T-helper 2 cell treated with Interferon-gamma antibody and Interleukin-4, amounts not matched to agents 5 μg/mL and 100 μg/mL, for 36 hours (primary cell): ENCODE data around the gene RNF145.
"Not testable (repeated sequence)": the region's sequence is repeated elsewhere in the genome, so short reads cannot be mapped to it uniquely, and the experiment has no call there.

ENCODE experiments used
- DNase-seq: peaks from one replicate; pipeline ENCODE4 v3.0.0; 2021; ENCODE audit warnings: low spot score
- H3K27ac Mint-ChIP-seq: one replicate; pipeline ENCODE4 v1.8.0; 2021; ENCODE audit warnings: mild to moderate bottlenecking, mixed read lengths
- H3K27me3 Mint-ChIP-seq: one replicate; pipeline ENCODE4 v1.8.0; 2021; ENCODE audit warnings: low read depth, mixed read lengths
- H3K36me3 Mint-ChIP-seq: one replicate; pipeline ENCODE4 v1.8.0; 2021; ENCODE audit warnings: low read depth, mixed read lengths
- H3K4me1 Mint-ChIP-seq: one replicate; pipeline ENCODE4 v1.8.0; 2021; ENCODE audit warnings: low read depth, mixed read lengths
- H3K4me3 Mint-ChIP-seq: one replicate; pipeline ENCODE4 v1.8.0; 2022; ENCODE audit warnings: mild to moderate bottlenecking, moderate library complexity, mixed read lengths
- H3K9me3 Mint-ChIP-seq: one replicate; pipeline ENCODE4 v1.8.0; 2021; ENCODE audit warnings: mixed read lengths

Gene RNF145

DNA sequence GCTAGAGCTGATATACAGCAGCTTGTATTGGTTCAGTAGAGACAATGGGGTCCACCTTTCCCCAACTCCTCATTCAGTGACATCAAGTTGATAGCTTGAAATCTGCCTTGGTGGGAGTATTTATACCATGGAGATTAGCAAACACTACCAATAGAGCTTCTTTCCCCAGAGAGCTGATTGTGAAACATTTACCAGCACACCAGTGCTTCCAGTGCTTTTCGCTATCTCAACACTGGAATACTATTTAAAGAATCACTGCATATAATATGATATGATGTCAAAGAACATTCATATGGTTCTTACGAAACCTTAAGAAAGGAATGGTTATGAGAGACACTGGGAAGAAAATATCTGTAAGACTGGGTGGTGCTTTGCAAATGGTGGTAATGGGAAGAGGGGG, 21.8 kb upstream of the RNF145 start:
- H3K27ac Mint-ChIP-seq, result no peak overlapping the region
- peaks cover 10% of the 10 kb centered on the region for H3K27me3 Mint-ChIP-seq
- DNase-seq, result no peak
- H3K4me1 Mint-ChIP-seq, result no peaks in the 10 kb centered on the region
- no peaks in the 10 kb centered on the region for H3K9me3 Mint-ChIP-seq
- H3K36me3 Mint-ChIP-seq, result no peaks in the 10 kb centered on the region
- no peak overlapping the region for H3K4me3 Mint-ChIP-seq

GRCh38 chr5:159230657-159231056, 21.3 kb upstream of the RNF145 start:
- no peak overlapping the region for H3K27ac Mint-ChIP-seq
- H3K9me3 Mint-ChIP-seq, result no peaks in the 10 kb centered on the region
- no peak overlapping the region for H3K4me3 Mint-ChIP-seq
- no peaks in the 10 kb centered on the region for H3K4me1 Mint-ChIP-seq
- no peak for DNase-seq
- peaks cover 10% of the 10 kb centered on the region for H3K27me3 Mint-ChIP-seq
- no peaks in the 10 kb centered on the region for H3K36me3 Mint-ChIP-seq

DNA sequence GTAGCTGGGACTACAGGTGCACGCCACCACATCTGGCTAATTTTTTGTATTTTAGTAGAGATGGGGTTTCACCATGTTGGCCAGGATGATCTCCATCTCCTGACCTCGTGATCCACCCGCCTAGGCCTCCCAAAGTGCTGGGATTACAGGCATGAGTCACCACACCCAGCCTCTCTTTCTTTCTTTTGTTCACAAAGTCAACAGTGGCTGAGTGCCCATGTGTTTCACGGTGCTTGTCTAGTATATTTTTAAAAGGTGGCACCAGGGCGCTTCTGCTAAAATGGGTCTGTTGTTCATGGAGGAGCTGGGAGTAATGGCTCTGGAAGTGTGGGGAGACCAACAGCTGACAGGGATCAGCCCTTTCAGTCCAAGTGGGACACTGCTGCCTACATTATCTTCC, 18.7 kb upstream of the RNF145 start:
- not testable (repeated sequence) for H3K4me3 Mint-ChIP-seq, H3K27ac Mint-ChIP-seq, H3K36me3 Mint-ChIP-seq, H3K4me1 Mint-ChIP-seq, DNase-seq, H3K9me3 Mint-ChIP-seq, H3K27me3 Mint-ChIP-seq

- Mint-ChIP-seq H3K4me1 (no peaks in the 10 kb centered on the region), H3K9me3 (no peaks in the 10 kb centered on the region), H3K36me3 (no peaks in the 10 kb centered on the region), H3K27ac (no peak overlapping the region), H3K27me3 (peaks cover 2% of the 10 kb centered on the region), H3K4me3 (no peak overlapping the region)
- DNase-seq, result no peak
Measured at GRCh38 chr5:159227452-159227851, 18.1 kb upstream of the RNF145 start.

DNA sequence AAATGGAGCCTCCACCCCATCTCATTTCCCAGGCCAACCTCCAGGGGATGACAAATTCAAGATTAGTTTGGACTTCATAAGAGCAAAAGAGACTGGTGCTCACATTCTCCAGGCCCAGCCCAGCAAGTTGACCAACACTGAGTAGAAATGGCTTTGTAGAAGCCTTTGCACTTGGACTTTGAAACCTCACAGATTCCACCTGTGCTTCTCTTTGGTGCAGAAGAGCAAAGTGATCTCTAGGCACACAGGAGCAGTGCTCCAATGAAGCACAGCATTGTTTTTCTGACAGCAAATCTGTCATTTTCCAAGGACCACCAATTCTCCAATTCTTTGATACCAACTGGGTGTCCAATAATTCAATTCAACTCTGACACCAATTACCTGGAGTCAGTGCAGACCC, 17.1 kb upstream of the RNF145 start:
- Mint-ChIP-seq H3K4me1 (no peaks in the 10 kb centered on the region), H3K27ac (no peak overlapping the region), H3K9me3 (no peaks in the 10 kb centered on the region), H3K4me3 (no peak overlapping the region), H3K36me3 (no peaks in the 10 kb centered on the region), H3K27me3 (peaks cover 4% of the 10 kb centered on the region)
- DNase-seq, result no peak

DNA sequence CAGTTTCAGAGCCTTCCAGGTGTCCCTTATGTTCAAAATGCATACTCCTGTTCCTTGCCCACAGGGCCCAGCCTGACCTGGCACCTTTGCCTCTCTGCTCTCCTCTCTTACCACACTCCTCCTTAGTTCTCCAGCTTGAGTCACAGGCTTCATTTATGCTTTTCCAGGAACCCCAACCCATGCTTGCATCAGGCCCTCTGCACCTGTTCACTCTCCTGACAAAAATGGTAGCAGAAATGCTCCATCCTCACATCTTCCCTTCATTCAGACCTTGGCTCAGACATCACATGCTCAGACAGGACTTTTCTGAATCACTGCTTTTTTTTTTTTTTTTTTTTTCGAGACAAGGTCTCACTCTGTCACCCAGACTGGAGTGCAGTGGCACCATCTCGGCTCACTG, 15.1 kb upstream of the RNF145 start:
- no peaks in the 10 kb centered on the region for H3K9me3 Mint-ChIP-seq

DNA sequence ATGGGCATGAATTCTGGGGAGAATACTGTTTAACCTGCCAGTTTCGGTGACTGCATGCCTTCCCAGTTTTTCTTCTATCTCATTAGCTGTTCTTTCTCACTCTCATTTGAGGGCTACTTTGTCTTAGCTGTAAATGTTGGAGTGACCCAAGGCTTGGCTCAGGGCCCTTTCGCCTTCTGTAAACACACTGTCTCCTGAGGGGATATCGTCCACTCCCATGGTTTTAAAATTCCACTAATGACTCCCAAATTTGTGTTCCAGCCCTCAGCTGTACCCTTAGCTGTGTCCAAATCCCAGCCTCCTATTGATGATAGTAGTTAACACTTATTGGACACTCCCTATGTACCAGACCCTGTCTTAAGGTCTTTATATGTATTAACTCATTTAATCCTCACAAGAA, 14.1 kb upstream of the RNF145 start:
- no peak for DNase-seq
- no peaks in the 10 kb centered on the region for H3K9me3 Mint-ChIP-seq
- no peak overlapping the region for H3K4me3 Mint-ChIP-seq
- no peaks in the 10 kb centered on the region for H3K4me1 Mint-ChIP-seq
- no peaks in the 10 kb centered on the region for H3K36me3 Mint-ChIP-seq
- no peak overlapping the region for H3K27ac Mint-ChIP-seq
- peaks cover 6% of the 10 kb centered on the region for H3K27me3 Mint-ChIP-seq

More for the DNA sequence above, 15.1 kb upstream of the RNF145 start:
- no peaks in the 10 kb centered on the region for H3K36me3 Mint-ChIP-seq
- no peak for DNase-seq
- H3K27ac Mint-ChIP-seq, result no peak overlapping the region
- H3K27me3 Mint-ChIP-seq, result peaks cover 3% of the 10 kb centered on the region
- H3K4me3 Mint-ChIP-seq, result no peak overlapping the region
- no peaks in the 10 kb centered on the region for H3K4me1 Mint-ChIP-seq

DNA sequence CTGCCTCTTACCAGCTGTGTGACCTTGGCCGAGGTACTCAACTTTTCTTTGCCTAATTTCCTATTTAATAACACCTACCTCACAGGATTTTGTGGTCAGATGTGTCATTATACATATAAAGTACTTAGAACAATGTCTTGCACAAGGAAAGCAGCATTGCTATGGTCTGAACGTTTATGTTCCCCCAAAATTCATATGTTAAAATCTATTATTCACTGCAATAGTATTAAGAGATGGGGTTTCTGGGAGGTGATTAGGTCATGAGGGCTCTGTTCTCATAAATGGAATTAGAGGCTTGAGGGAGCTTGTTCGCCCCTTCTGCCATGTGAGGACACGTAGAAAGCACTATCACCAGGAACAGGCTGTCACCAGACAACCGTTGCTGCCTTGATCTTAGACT, 10.9 kb upstream of the RNF145 start:
- peaks cover 6% of the 10 kb centered on the region for H3K27me3 Mint-ChIP-seq
- H3K9me3 Mint-ChIP-seq, result no peaks in the 10 kb centered on the region
- H3K4me1 Mint-ChIP-seq, result peaks cover 6% of the 10 kb centered on the region
- no peak overlapping the region for H3K27ac Mint-ChIP-seq
- no peak overlapping the region for H3K4me3 Mint-ChIP-seq
- DNase-seq, result no peak
- no peaks in the 10 kb centered on the region for H3K36me3 Mint-ChIP-seq

- H3K27me3 Mint-ChIP-seq, result peaks cover 13% of the 10 kb centered on the region
- H3K27ac Mint-ChIP-seq, result no peak overlapping the region
- H3K4me3 Mint-ChIP-seq, result no peak overlapping the region
- DNase-seq, result no peak
- no peaks in the 10 kb centered on the region for H3K9me3 Mint-ChIP-seq
- peaks cover 7% of the 10 kb centered on the region for H3K4me1 Mint-ChIP-seq
- H3K36me3 Mint-ChIP-seq, result no peaks in the 10 kb centered on the region
Measured at GRCh38 chr5:159218595-159219023, 9.3 kb upstream of the RNF145 start.

- peaks cover 16% of the 10 kb centered on the region for H3K4me1 Mint-ChIP-seq
- peaks cover 13% of the 10 kb centered on the region for H3K27me3 Mint-ChIP-seq
- H3K36me3 Mint-ChIP-seq, result no peaks in the 10 kb centered on the region
- H3K9me3 Mint-ChIP-seq, result no peaks in the 10 kb centered on the region
- DNase-seq, result peak; percentile 32
- H3K4me3 Mint-ChIP-seq, result no peak overlapping the region
- H3K27ac Mint-ChIP-seq, result no peak overlapping the region
Measured at GRCh38 chr5:159217236-159217635, 7.9 kb upstream of the RNF145 start.

DNA sequence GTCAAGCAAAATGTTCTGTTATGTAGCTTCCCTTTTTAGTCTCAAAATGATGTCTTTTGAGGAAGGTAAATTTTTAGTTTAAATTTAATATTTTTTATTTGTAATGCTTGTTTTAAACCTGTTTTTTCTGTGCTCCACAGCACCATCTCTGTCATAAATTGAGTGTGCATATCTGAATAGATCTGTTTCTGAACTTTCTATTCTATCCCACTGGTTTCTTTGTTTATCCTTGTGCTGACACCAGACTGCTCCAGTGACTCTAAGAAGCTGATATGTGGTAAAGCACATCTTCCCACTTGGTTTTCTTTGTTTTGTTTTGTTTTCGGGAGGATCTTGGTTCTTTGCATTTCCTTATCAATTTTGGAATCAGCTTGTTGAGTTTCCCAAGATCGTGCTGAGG, 7.1 kb upstream of the RNF145 start:
- Mint-ChIP-seq H3K36me3 (no peaks in the 10 kb centered on the region), H3K9me3 (no peaks in the 10 kb centered on the region), H3K4me1 (peaks cover 23% of the 10 kb centered on the region), H3K4me3 (peak overlapping the region; percentile 12), H3K27ac (no peak overlapping the region), H3K27me3 (peaks cover 11% of the 10 kb centered on the region)
- no peak for DNase-seq

- Mint-ChIP-seq H3K4me3 (no peak overlapping the region), H3K36me3 (no peaks in the 10 kb centered on the region)
Measured at GRCh38 chr5:159215886-159216285, 6.5 kb upstream of the RNF145 start.

GRCh38 chr5:159214486-159215271, 5.3 kb upstream of the RNF145 start:
- no peaks in the 10 kb centered on the region for H3K9me3 Mint-ChIP-seq
- peaks cover 37% of the 10 kb centered on the region for H3K4me1 Mint-ChIP-seq
- DNase-seq, result no peak
- no peaks in the 10 kb centered on the region for H3K36me3 Mint-ChIP-seq
- no peak overlapping the region for H3K4me3 Mint-ChIP-seq
- H3K27ac Mint-ChIP-seq, result no peak overlapping the region
- peaks cover 10% of the 10 kb centered on the region for H3K27me3 Mint-ChIP-seq

More at GRCh38 chr5:159215886-159216285, 6.5 kb upstream of the RNF145 start:
- Mint-ChIP-seq H3K9me3 (no peaks in the 10 kb centered on the region), H3K4me1 (peaks cover 25% of the 10 kb centered on the region), H3K27me3 (peaks cover 10% of the 10 kb centered on the region), H3K27ac (no peak overlapping the region)
- DNase-seq, result no peak

GRCh38 chr5:159212657-159213462, 3.5 kb upstream of the RNF145 start:
- no peaks in the 10 kb centered on the region for H3K9me3 Mint-ChIP-seq
- no peak overlapping the region for H3K4me3 Mint-ChIP-seq
- DNase-seq, result no peak
- peaks cover 7% of the 10 kb centered on the region for H3K27me3 Mint-ChIP-seq
- H3K36me3 Mint-ChIP-seq, result peaks cover 8% of the 10 kb centered on the region
- peaks cover 39% of the 10 kb centered on the region for H3K4me1 Mint-ChIP-seq
- H3K27ac Mint-ChIP-seq, result no peak overlapping the region
